GM12873 (cell line): ENCODE results near the gene TST.

Experiments used
- TF ChIP-seq, protein P1 (sequence below): IDR thresholded peaks from 2 replicates; pipeline ENCODE4 v1.5.1; 2012; ENCODE audit warnings: low read depth, mild to moderate bottlenecking, moderate library complexity, low read length, control low read depth; ENCODE audit not compliant: insufficient read depth; ENCODE audit errors: missing control alignments

Gene TST

DNA sequence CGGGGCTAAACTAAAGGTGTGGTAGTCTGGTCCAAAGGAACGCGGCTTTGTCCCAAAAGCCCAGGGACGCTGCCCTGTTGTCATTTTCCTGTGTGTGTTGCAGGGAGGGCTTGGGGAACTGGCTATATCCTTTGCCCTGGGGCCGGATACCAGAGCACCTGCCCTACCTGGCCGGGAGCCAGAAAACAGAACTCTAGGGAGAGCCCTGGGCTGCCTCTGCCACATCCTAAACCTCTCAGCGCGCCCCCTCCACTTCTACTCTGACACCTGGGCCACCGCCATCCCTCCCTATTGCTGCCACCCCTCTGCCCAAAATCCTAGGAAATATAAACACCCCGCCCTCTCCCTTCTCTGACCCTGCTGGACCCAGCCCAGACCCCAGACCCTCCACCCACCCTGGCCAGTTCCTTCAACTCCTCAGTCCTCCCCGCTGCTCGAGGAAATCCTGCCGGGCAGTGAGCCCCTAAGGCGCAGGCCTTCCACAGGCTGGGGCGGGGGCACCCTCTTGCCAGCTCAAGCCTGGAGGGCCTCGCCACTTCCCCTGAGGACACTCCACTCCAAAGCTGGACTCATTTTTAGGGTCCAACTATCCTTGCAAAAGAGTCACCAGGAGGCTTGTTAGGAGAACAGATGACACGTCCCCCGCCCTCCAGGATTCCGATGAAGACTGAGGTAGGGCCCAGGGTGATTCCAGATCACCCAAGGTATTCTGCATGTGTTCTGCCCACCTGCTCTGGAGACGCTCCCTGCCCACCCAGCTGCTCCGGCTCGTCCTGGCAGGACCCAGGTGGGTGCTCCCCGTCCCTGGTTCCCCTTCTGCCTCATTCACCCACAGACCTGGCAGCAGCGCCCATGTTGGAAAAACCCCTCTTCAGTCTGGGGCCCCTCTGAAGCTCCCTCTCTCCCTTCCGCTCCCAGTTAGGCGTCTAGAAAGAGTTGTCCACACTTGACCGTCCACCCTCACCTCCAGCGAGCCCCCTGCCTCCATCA lies 44.5 kb upstream of the TST start:
- TF ChIP-seq, protein P1, sequence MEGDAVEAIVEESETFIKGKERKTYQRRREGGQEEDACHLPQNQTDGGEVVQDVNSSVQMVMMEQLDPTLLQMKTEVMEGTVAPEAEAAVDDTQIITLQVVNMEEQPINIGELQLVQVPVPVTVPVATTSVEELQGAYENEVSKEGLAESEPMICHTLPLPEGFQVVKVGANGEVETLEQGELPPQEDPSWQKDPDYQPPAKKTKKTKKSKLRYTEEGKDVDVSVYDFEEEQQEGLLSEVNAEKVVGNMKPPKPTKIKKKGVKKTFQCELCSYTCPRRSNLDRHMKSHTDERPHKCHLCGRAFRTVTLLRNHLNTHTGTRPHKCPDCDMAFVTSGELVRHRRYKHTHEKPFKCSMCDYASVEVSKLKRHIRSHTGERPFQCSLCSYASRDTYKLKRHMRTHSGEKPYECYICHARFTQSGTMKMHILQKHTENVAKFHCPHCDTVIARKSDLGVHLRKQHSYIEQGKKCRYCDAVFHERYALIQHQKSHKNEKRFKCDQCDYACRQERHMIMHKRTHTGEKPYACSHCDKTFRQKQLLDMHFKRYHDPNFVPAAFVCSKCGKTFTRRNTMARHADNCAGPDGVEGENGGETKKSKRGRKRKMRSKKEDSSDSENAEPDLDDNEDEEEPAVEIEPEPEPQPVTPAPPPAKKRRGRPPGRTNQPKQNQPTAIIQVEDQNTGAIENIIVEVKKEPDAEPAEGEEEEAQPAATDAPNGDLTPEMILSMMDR = no peak

DNA sequence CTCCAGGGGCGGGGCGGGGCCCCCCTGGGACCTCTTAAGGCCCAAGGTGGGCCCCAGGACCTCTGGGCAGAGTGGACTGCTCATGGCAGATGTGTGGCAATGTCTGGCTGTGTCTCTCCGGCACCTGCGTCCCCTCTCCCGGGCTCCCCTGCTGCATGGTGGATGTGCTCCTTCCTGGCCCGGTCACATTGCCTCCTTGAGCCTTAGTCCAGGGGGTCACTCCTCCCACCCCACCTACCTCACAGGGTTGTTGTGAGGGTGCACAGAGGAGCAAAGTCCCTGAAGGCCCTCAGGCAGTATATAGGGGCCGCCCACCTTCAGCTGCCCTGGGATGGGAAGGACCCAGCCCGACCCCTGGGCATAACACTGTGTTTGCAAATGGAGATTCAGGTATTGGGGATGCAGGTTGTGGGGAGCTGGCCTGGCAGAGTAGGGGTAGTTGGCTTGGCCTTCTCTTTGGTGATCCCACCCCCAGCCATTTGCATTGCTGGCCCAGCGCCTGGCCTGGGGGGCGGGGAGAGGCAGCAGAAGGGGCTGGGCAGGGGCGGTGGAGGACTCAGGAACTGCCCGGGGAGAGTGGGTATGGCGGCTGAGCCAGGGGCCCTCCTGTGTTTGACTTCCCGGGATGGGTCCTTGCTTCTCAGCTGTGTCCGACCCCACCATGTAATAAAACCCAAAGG lies 43.6 kb upstream of the TST start:
- TF ChIP-seq, protein P1 = no peak

DNA sequence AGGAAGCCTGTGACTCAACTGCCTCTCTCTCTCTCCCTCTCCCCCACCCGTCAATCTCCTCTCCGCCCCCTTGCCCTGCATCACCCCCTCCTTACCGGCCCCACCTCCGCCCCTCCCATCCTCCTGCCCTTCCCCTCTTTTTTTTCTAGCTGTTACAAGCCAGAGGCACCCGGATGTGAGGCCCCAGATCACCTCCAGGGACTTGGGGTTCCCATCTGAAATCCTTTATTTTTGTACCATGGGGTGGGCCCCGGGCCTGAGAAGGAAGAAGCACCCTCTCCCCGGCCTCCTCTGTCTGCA lies 43.1 kb upstream of the TST start:
- TF ChIP-seq, protein P1 = no peak

DNA sequence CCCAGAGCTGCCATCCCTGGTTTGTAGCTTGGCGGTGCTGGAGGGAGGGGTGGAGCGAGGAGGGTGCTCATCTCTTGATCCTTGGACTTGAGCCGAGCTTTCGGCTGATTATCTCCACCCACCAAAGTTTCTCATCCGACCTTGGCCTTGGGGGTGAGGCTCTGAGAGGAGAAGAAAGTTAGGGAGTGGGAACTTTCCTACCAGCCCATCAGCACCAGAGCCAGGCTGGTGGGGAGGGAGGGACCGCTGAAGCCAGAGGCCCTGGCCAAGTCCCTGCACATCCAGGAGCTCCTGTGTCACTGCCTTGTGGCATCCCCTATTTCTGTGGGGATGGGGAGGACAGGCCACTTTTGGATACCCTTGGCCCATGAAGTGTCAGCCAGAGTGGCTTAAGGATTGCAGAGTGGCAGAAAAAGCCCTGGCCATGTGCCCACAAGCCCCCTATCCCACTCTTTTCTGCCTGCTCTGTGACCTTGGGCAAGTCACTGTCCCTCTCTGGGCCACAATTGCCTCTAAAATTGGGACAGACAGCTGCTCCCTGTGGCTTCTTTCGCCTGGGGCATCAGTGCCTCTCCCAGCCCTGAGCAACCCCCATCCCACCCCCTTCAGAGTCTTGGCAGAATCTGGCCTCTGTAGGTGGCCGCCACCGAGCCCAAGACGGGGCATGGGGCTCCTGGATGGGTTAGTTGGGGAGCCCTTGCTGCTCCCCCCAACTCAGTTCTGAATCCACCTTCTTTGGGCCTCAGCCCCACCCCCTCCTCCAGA lies 42.5 kb upstream of the TST start:
- TF ChIP-seq, protein P1 = no peak

DNA sequence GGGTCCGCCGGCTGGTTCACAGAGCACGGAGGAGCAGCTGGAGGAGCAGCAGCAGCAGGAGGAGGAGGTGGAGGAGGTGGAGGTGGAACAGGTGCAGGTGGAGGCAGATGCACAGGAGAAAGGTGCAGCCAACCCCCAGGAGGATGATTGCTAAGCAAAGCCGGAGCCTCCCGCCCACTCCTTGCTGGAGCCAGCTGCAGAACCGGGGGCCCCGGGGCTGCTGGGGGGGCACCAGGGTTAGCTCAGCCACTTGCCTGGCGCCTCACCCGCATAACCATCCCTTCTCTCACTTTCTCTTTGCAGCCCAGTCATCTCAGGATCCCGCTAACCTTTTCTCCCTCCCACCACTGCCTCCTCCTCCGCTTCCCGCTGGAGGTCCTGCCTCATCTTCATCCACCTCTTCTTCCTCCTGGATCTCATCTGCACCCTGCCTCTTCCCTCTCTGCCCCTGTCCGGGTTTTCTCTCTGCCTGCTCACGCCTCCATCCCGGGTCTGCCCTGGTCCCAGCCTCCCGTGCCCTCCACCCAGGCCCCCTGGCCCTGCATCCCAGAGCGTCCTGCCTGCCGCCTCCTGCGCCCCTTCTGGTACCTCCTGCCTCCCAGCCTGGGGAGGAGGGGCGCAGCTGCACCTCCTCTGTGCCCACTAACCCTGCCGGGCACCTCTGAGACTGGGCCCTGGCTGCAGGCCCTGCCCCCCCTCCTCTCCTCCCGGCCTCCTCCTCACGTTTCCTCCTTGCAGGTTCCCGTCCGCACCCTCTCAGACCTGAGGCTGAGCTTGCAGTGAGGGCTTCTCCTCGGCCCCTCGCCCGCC lies 41.8 kb upstream of the TST start:
- TF ChIP-seq, protein P1 = no peak

DNA sequence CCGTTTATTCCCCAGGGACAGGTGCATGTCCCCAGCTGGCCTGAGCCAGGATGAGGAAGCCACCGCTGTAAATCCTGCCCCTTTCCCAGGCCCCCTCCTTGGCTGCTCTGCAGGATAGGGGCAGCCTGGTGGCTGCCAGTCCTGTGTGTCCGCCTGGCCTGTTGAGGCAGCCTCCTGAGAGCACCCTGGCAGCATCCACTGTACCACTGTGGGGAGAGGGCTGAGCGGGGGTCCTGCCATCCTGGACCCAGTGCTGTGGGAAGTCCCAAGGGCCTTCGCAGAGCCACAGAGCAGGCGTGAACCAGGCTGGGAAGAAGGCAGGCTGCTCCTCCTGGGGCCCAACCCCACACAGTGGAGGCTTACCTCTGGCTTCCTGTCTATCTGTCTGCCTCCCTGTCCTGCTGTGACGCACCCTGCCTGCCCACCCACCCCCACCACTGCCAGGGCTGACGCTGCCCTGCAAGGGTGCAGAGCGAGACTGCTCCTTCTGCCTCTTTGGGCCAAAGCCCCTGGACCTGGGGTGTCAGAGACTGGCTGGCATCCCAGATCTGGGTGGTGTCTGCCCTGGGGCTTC lies 40.7 kb upstream of the TST start:
- TF ChIP-seq, protein P1 = no peak
